HepG2 (cell line): ENCODE data around the gene AUH. TPM values are rescaled to one million over a fixed set of nuclear protein-coding genes. Genes with fewer than 3 reads are reported as not detected.
A peak's percentile ranks its signal among the peaks of the same experiment; 100 is the strongest.

Experiments
- FOXA3 ChIP-seq: IDR thresholded peaks from 2 replicates; pipeline ENCODE4 v1.6.1; 2016; ENCODE audit warnings: missing genetic modification reagents, missing compliant biosample characterization
- IRF2 ChIP-seq: IDR thresholded peaks from 2 replicates; pipeline ENCODE4 v1.6.1; 2018; ENCODE audit warnings: missing genetic modification reagents, missing compliant biosample characterization
- LBX2 ChIP-seq: sonication (generic); formaldehyde crosslinking; IDR thresholded peaks from 2 replicates; pipeline ENCODE4 v1.5.0; 2020; ENCODE audit warnings: missing genetic modification reagents, mild to moderate bottlenecking, borderline replicate concordance
- MAFF ChIP-seq: IDR thresholded peaks from 2 replicates; pipeline ENCODE4 v1.6.1; 2011; ENCODE audit warnings: low read depth, low read length, improper control_type of control experiment
- NFATC3 ChIP-seq: sonication (generic); formaldehyde crosslinking; IDR thresholded peaks from 2 replicates; pipeline ENCODE4 v1.5.1; 2020; ENCODE audit warnings: mild to moderate bottlenecking, missing genetic modification reagents
- PAF1 ChIP-seq: IDR thresholded peaks from 2 replicates; pipeline ENCODE4 v1.6.1; 2016; ENCODE audit warnings: missing genetic modification reagents, missing compliant biosample characterization
- PAXIP1 ChIP-seq: sonication (generic); formaldehyde crosslinking; conservative IDR thresholded peaks from 2 replicates; pipeline ENCODE4 v1.4.0; 2020; ENCODE audit warnings: mild to moderate bottlenecking, missing genetic modification reagents, moderate library complexity
- PHF21A ChIP-seq: sonication (generic); formaldehyde crosslinking; IDR thresholded peaks from 2 replicates; pipeline ENCODE4 v1.5.0; 2020; ENCODE audit warnings: mild to moderate bottlenecking, missing genetic modification reagents
- RFXAP ChIP-seq: sonication (generic); formaldehyde crosslinking; IDR thresholded peaks from 2 replicates; pipeline ENCODE4 v1.4.0; 2020; ENCODE audit warnings: missing genetic modification reagents, borderline replicate concordance
- ZFP91 ChIP-seq: sonication (generic); formaldehyde crosslinking; IDR thresholded peaks from 2 replicates; pipeline ENCODE4 v1.9.0; 2022; ENCODE audit warnings: missing genetic modification reagents, mild to moderate bottlenecking, borderline replicate concordance
- ZNF232 ChIP-seq: sonication (generic); formaldehyde crosslinking; IDR thresholded peaks from 2 replicates; pipeline ENCODE4 v1.4.0; 2020; ENCODE audit warnings: missing genetic modification reagents, borderline replicate concordance
- ZNF235 ChIP-seq: sonication (generic); formaldehyde crosslinking; IDR thresholded peaks from 2 replicates; pipeline ENCODE4 v1.8.1; 2023; ENCODE audit warnings: mild to moderate bottlenecking, missing genetic modification reagents, borderline replicate concordance
- ZNF629 ChIP-seq: sonication (generic); formaldehyde crosslinking; conservative IDR thresholded peaks from 2 replicates; pipeline ENCODE4 v1.5.0; 2020; ENCODE audit warnings: missing genetic modification reagents
- ZNF704 ChIP-seq: sonication (generic); formaldehyde crosslinking; IDR thresholded peaks from 2 replicates; pipeline ENCODE4 v1.8.1; 2023; ENCODE audit warnings: mild to moderate bottlenecking, inconsistent platforms, moderate library complexity, missing genetic modification reagents, borderline replicate concordance
- ZNF776 ChIP-seq: sonication (generic); formaldehyde crosslinking; IDR thresholded peaks from 2 replicates; pipeline ENCODE4 v1.4.0; 2020; ENCODE audit warnings: mild to moderate bottlenecking, missing genetic modification reagents
- ZNF792 ChIP-seq: IDR thresholded peaks from 2 replicates; pipeline ENCODE4 v1.6.1; 2016
- ZSCAN20 ChIP-seq: sonication (generic); formaldehyde crosslinking; IDR thresholded peaks from 2 replicates; pipeline ENCODE4 v1.4.0; 2020; ENCODE audit warnings: missing genetic modification reagents, mild to moderate bottlenecking, borderline replicate concordance
- polyA plus RNA-seq, 8 experiments: library from polyadenylated mRNA; depleted of rRNA in 3 of 8; stranded (reverse) in 7 of 8; unstranded in 1 of 8; fragments of >200 nt; fragmentation: Illumina TruSeq in 4 of 8; extraction: Trizol in 4 of 8; gene quantifications; 2 replicates each; pipeline versions ENCODE4 v1.2.1 to v1.2.3, GENCODE V29; 2011 to 2016; ENCODE audit warnings: low read depth in 4 of 8, missing spikeins in 1 of 8, mixed read lengths in 1 of 8; ENCODE audit not compliant: insufficient read depth in 1 of 8
- total RNA-seq, 5 experiments: library from RNA; depleted of rRNA; stranded (reverse); fragments of >200 nt; fragmentation: Illumina TruSeq; extraction: Trizol; gene quantifications; 2 replicates each; pipeline ENCODE4 v1.2.3, GENCODE V29; 2016; ENCODE audit warnings: low read depth in 1 of 5

Gene AUH
- total and polyA plus RNA-seq, 2 of the 13 experiments (the other 11 are each of a cell fraction or from before 2014, with no cell fraction given): 25.8 to 31.9 TPM

- no peak for TF ChIP-seq MAFF
- peak; percentile 92 for TF ChIP-seq ZNF776
- peak; percentile 35; the same call in 1 of the 2 replicates for TF ChIP-seq ZNF629
- peak; percentile 86 for TF ChIP-seq IRF2 (CRISPR knock-in tag)
- TF ChIP-seq LBX2: 0 out of 2 replicates have a peak, but pooled peaks have one; percentile 59
- TF ChIP-seq ZFP91 (CRISPR knock-in tag): peak; percentile 87
- TF ChIP-seq ZNF704: peak; percentile 77
- TF ChIP-seq PAXIP1: peak; percentile 80
- peak; percentile 52; the same call in 1 of the 2 replicates for TF ChIP-seq ZSCAN20
- TF ChIP-seq ZNF232 (CRISPR knock-in tag): peak; percentile 96
- peak; percentile 86 for TF ChIP-seq ZNF792
- TF ChIP-seq PHF21A: peak; percentile 90
- TF ChIP-seq RFXAP (CRISPR knock-in tag): peak; percentile 94
- TF ChIP-seq FOXA3 (CRISPR knock-in tag): peak; percentile 67
- no peak; the same call in 1 of the 2 replicates for TF ChIP-seq ZNF235
- TF ChIP-seq NFATC3 (CRISPR knock-in tag): no peak
- TF ChIP-seq PAF1 (CRISPR knock-in tag): no peak; the same call in 1 of the 2 replicates
Observed at GRCh38 chr9:91193658-91194391, 167.9 kb downstream of the AUH start (continued).
